ENCODE data around the gene HAS3. TPM values are rescaled to one million over a fixed set of nuclear protein-coding genes. Genes with fewer than 3 reads are reported as not detected.
"Not testable (repeated sequence)": the region's sequence is repeated elsewhere in the genome, so short reads cannot be mapped to it uniquely, and the experiment has no call there.

The HAS3 gene
- total and polyA plus RNA-seq, 8 donors, result 0.69 to 3.9 (median 1.0) TPM

DNA sequence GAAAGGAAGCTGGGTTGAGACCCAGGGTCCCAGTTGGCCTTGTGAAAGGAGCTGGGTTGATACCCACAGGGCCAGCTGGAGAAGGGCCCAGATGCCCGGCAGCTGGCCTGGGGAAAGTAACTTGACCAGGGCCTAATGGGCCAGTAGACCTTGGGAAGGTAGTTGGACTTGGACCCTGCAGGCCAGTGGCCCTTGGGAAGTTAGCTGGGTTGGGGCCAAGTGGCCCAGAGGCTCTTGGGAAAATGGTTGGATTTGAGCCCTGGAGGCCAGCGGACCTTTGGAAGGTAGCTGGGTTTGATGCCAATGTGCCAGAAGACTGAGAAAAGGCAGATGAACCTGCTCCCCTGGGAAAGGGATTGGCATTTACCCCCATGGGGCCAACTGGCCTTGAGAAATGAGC, 13.5 kb downstream of the HAS3 start:
- ATAC-seq (peak; percentile 79 to 93 (median 83)), DNase-seq (peak; percentile 69 to 88 (median 82)), FAIRE-seq (no peak)
- intact Hi-C loops (cut with DNase I), result no loop called here
- WGBS, 2 donors, result 21 to 22% methylated on average over 2 of the region's 2 CpGs
- H3K9me3 ChIP-seq, result no peaks in the 10 kb centered on the region
- H3K4me1 ChIP-seq, result peaks cover 8 to 14% (median 11%) of the 10 kb centered on the region in 3 donors
- peak overlapping the region in 2 of 4 donors; percentile 53 to 69 for H3K27ac ChIP-seq
- no peaks in the 10 kb centered on the region for H3K27me3 ChIP-seq
- H3K36me3 ChIP-seq, result peaks cover 0 to 7% (median 0%) of the 10 kb centered on the region in 3 donors
- no peak overlapping the region for H3K4me3 ChIP-seq
- TF ChIP-seq, protein P1, sequence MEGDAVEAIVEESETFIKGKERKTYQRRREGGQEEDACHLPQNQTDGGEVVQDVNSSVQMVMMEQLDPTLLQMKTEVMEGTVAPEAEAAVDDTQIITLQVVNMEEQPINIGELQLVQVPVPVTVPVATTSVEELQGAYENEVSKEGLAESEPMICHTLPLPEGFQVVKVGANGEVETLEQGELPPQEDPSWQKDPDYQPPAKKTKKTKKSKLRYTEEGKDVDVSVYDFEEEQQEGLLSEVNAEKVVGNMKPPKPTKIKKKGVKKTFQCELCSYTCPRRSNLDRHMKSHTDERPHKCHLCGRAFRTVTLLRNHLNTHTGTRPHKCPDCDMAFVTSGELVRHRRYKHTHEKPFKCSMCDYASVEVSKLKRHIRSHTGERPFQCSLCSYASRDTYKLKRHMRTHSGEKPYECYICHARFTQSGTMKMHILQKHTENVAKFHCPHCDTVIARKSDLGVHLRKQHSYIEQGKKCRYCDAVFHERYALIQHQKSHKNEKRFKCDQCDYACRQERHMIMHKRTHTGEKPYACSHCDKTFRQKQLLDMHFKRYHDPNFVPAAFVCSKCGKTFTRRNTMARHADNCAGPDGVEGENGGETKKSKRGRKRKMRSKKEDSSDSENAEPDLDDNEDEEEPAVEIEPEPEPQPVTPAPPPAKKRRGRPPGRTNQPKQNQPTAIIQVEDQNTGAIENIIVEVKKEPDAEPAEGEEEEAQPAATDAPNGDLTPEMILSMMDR (IDR thresholded peaks at IDR 0.05), result no peak

DNA sequence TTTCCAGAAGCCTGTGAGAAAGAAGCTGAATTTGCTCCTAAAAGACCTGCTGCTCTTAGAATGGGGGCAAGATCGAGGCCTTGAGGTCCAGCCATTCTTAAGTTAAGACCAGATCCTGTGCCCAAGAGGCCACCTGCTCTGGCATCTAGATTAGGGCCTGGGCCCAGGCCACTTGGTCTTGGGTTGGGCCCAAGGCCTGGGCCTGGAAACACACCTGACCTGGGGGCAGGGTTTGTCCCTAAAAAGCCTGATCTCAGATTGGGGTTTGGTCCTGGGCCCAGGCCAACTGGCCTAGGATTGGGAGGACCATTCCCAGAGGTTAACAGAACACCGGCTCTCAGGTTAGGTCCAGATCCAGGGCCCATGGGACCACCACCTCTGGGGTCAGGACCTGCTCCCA, 14.1 kb downstream of the HAS3 start:
- no peaks in the 10 kb centered on the region for H3K9me3 ChIP-seq
- FAIRE-seq, result no peak
- TF ChIP-seq, protein P1 (IDR thresholded peaks at IDR 0.05), result no peak
- peaks cover 0 to 7% (median 0%) of the 10 kb centered on the region in 3 donors for H3K36me3 ChIP-seq
- peaks cover 8 to 14% (median 11%) of the 10 kb centered on the region in 3 donors for H3K4me1 ChIP-seq
- H3K27ac ChIP-seq, result peak overlapping the region in 2 of 4 donors; percentile 53 to 69
- intact Hi-C loops (cut with DNase I), result no loop called here
- 46 to 52% methylated on average over 2 of the region's 2 CpGs for WGBS, 2 donors
- H3K4me3 ChIP-seq, result no peak overlapping the region
- DNase-seq, result peak in 2 of 6 donors; percentile 47
- H3K27me3 ChIP-seq, result no peaks in the 10 kb centered on the region
- peak in 3 of 4 donors; percentile 37 to 51 (median 43) for ATAC-seq

DNA sequence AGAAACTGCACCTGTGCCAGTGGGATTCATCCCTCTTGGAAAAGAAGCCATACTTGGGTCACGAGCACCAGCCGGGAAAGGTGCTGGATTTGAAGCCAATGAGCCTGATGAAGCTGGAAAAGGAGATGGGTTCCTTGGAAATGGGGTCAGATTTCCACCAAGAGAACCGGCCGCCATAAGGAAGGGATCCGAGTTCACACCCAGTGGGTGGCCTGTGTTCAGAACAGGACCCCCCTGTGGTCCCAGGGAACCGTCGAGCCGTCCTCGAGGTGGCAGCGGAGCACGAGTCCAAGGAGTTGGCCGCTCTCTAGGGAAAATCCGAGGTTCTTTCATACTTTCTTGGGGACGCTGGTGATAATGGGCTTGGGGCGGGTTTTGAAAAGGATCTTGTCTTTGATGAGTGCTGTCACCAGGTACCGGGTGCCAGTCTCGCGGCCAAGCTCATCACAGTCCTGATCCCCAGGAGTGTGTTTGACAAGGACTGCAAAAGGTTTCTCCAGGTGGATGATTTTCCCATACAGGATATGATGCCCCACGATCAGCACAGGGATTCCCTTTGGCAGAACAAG, 14.7 kb downstream of the HAS3 start:
- TF ChIP-seq, protein P1 (IDR thresholded peaks at IDR 0.05), result no peak

DNA sequence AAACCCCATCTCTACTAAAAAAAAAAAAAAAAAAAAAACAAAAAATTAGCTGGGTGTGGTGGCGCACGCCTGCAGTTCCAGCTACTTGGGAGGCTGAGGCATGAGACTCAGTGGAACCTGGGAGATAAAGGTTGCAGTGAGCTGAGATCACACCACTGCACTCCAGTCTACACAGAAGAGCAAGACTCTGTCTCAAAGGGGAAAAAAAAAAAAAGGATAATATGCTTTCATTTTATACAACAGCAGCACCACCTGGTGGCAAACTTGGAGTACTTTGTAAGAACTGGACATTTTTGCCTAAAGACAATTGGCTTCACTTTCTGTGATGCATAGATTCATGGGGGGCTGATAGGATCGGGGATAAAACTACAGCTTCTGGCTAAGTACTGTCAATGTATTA, 18.5 kb downstream of the HAS3 start:
- Histone ChIP-seq H3K27ac (no peak overlapping the region), H3K36me3 (peaks cover 0 to 7% (median 0%) of the 10 kb centered on the region in 3 donors), H3K4me3 (no peak overlapping the region), H3K4me1 (peaks cover 7 to 10% (median 8%) of the 10 kb centered on the region in 3 donors), H3K27me3 (no peaks in the 10 kb centered on the region), H3K9me3 (no peaks in the 10 kb centered on the region)
- FAIRE-seq (no peak), ATAC-seq (peak in 3 of 4 donors; percentile 64 to 73 (median 69)), DNase-seq (peak in 3 of 6 donors; percentile 51 to 62 (median 58))
- 79% methylated on average over 3 of the region's 3 CpGs for WGBS, 2 donors
- intact Hi-C loops (cut with DNase I), result loop anchor here in 1 of 3 donors (5.0 kb wide), 1 partner anchor 227 kb away; no protein-coding TSS in a partner anchor
- TF ChIP-seq, protein P1 (IDR thresholded peaks at IDR 0.05), result peak; percentile 28 to 55 (median 42)

More for the DNA sequence above, 14.7 kb downstream of the HAS3 start:
- ATAC-seq (no peak), DNase-seq (no peak), FAIRE-seq (no peak)
- H3K9me3 ChIP-seq, result no peaks in the 10 kb centered on the region
- H3K27me3 ChIP-seq, result no peaks in the 10 kb centered on the region
- peak overlapping the region in 1 of 4 donors; percentile 69 for H3K27ac ChIP-seq
- peaks cover 0 to 7% (median 0%) of the 10 kb centered on the region in 3 donors for H3K36me3 ChIP-seq
- intact Hi-C loops (cut with DNase I), result loop anchor here in 1 of 3 donors (5.0 kb wide), 1 partner anchor 223 kb away; no protein-coding TSS in a partner anchor
- H3K4me3 ChIP-seq, result no peak overlapping the region
- 95 to 97% methylated on average over 19 of the region's 19 CpGs for WGBS, 2 donors
- H3K4me1 ChIP-seq, result peaks cover 8 to 14% (median 11%) of the 10 kb centered on the region in 3 donors

DNA sequence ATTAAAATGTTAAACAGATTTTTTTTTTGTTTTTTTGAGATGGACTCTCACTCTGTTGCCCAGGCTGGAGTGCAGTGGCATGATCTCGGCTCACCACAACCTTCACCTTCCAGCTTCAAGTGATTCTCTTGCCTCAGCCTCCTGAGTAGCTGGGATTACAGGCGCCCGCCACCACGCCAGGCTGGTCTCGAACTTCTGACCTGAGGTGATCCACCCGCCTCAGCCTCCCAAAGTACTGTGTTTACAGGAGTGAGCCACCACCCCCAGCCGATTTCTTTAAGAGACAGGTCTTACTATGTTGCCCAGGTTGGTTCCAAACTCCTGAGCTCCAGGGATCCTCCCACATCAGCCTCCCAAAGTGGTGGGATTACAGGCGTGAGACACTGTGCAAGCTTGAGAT, 19.0 kb downstream of the HAS3 start:
- not testable (repeated sequence) for H3K36me3 ChIP-seq, H3K9me3 ChIP-seq, H3K27ac ChIP-seq, DNase-seq, H3K4me1 ChIP-seq, H3K4me3 ChIP-seq, H3K27me3 ChIP-seq, ATAC-seq, FAIRE-seq
- WGBS, 2 donors, result 82% methylated on average over 8 of the region's 8 CpGs
- intact Hi-C loops (cut with DNase I), result loop anchor here in 1 of 3 donors (5.0 kb wide), 1 partner anchor 227 kb away; no protein-coding TSS in a partner anchor

DNA sequence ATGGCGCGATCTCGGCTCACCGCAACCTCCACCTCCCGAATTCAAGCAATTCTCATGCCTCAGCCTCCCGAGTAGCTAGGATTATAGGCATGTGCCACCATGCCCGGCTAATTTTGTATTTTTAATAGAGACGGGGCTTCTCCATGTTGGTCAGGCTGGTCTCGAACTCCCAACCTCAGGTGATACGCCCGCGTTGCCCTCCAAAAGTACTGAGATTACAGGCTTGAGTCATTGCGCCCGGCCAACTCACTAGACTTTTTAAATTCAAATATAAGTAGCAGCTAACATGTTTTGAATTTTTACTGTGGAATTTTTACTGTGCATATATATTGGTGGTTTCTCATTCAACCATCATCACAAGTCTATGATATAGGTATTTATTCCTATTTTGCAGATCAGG, 19.5 kb downstream of the HAS3 start:
- H3K27me3 ChIP-seq, ATAC-seq, H3K36me3 ChIP-seq, FAIRE-seq, H3K4me1 ChIP-seq, H3K27ac ChIP-seq, DNase-seq, H3K4me3 ChIP-seq, H3K9me3 ChIP-seq: not testable (repeated sequence)
- intact Hi-C loops (cut with DNase I), result loop anchor here in 1 of 3 donors (5.0 kb wide), 1 partner anchor 228 kb away; no protein-coding TSS in a partner anchor
- 92 to 93% methylated on average over 14 of the region's 14 CpGs for WGBS, 2 donors
